PC-3 (cell line): ENCODE measurements around the gene UHMK1. TPM values are rescaled to one million over a fixed set of nuclear protein-coding genes. Genes with fewer than 3 reads are reported as not detected.

Experiments
- ATAC-seq: fragments of 200-7000 bp; cut with Tn5 transposase; 2 replicates; pipeline ENCODE4 v1.9.1; 2020; ENCODE audit warnings: mild to moderate bottlenecking, moderate library complexity
- BruUV-seq: library from RNA; stranded (reverse); fragments of 400-500 nt; replicated peaks from 2 replicates; lab custom pipeline; 2021; lab: Mats Ljungman, UMichigan
- CTCF ChIA-PET: fragments of 300-600 bp; sonication (Branson Sonifier 250); formaldehyde crosslinking; loops from one replicate; lab custom pipeline; 2022; ENCODE audit warnings: antibody characterized with exemption; lab: Charles Lee
- POLR2A ChIA-PET: fragments of 300-600 bp; sonication (Branson Sonifier 250); formaldehyde crosslinking; loops from one replicate; lab custom pipeline; 2022; ENCODE audit warnings: antibody characterized with exemption; ENCODE audit not compliant: unreplicated experiment; lab: Charles Lee
- DNase-seq: peaks from one replicate; pipeline ENCODE4 v3.0.0-alpha.2; 2015
- H2AFZ ChIP-seq: fragments of 300-600 bp; sonication (generic); 2 replicates; pipeline ENCODE4 v1.6.0; 2016; ENCODE audit warnings: antibody characterized with exemption, low read length
- H3F3A ChIP-seq: fragments of 300-600 bp; sonication (generic); one replicate; pipeline ENCODE4 v1.6.0; 2017; ENCODE audit warnings: antibody characterized with exemption, low read length, control low read depth, mild to moderate bottlenecking; ENCODE audit not compliant: unreplicated experiment
- H3K27ac ChIP-seq: fragments of 300-600 bp; sonication (generic); 2 replicates; pipeline ENCODE4 v1.5.1; 2016; ENCODE audit warnings: mild to moderate bottlenecking, low read length
- H3K27me3 ChIP-seq: fragments of 300-600 bp; sonication (generic); 2 replicates; pipeline ENCODE4 v1.6.1; 2016; ENCODE audit warnings: low read length, mixed read lengths
- H3K36me3 ChIP-seq: fragments of 300-600 bp; sonication (generic); 2 replicates; pipeline ENCODE4 v1.6.1; 2016; ENCODE audit warnings: low read depth, mixed run types, low read length, mixed read lengths
- H3K4me1 ChIP-seq: fragments of 300-600 bp; sonication (generic); 2 replicates; pipeline ENCODE4 v1.5.1; 2016; ENCODE audit warnings: low read length; ENCODE audit not compliant: insufficient read depth
- H3K4me2 ChIP-seq: fragments of 300-600 bp; sonication (generic); 2 replicates; pipeline ENCODE4 v1.6.0; 2016; ENCODE audit warnings: low read length
- H3K4me3 ChIP-seq: fragments of 300-600 bp; sonication (generic); 2 replicates; pipeline ENCODE4 v1.5.1; 2016; ENCODE audit warnings: mild to moderate bottlenecking, low read length, mixed read lengths
- H3K79me2 ChIP-seq: fragments of 300-600 bp; sonication (generic); 2 replicates; pipeline ENCODE4 v1.6.1; 2017; ENCODE audit warnings: low read length, mixed read lengths
- H3K9ac ChIP-seq: fragments of 300-600 bp; sonication (generic); 2 replicates; pipeline ENCODE4 v1.6.0; 2016; ENCODE audit warnings: mild to moderate bottlenecking, low read length
- H3K9me2 ChIP-seq: fragments of 300-600 bp; sonication (generic); replicated peaks from 2 replicates; pipeline ENCODE4 v1.6.1; 2016; ENCODE audit warnings: mixed run types, low read length, mixed read lengths
- H3K9me3 ChIP-seq: fragments of 300-600 bp; sonication (generic); 2 replicates; pipeline ENCODE4 v1.6.1; 2016; ENCODE audit warnings: low read length, mixed read lengths
- H4K20me1 ChIP-seq: fragments of 300-600 bp; sonication (generic); 2 replicates; pipeline ENCODE4 v1.6.1; 2016; ENCODE audit warnings: low read length, mixed read lengths
- EZH2 ChIP-seq: fragments of 300-600 bp; sonication (generic); IDR thresholded peaks from one replicate; pipeline ENCODE4 v1.6.1; 2017; ENCODE audit warnings: antibody characterized with exemption, mild to moderate bottlenecking, low read length; ENCODE audit not compliant: unreplicated experiment
- EZH2phosphoT487 ChIP-seq: fragments of 300-600 bp; sonication (generic); IDR thresholded peaks from 2 replicates; pipeline ENCODE4 v1.6.1; 2018; ENCODE audit warnings: mild to moderate bottlenecking, antibody characterized with exemption, low read length, borderline replicate concordance
- intact Hi-C: fragments of 100-400 bp; cut with micrococcal nuclease; formaldehyde crosslinking; loops from 2 replicates; pipeline ENCODE4 v1.9.0; 2023
- total RNA-seq: library from RNA; depleted of rRNA; stranded (reverse); fragments of >200 nt; gene quantifications from 2 replicates; pipeline ENCODE4 v1.2.3, GENCODE V29; 2014
- TF ChIP-seq, protein P1 (sequence below): fragments of 300-600 bp; sonication (generic); conservative IDR thresholded peaks from 2 replicates; pipeline ENCODE4 v1.5.1; 2017; ENCODE audit warnings: antibody characterized with exemption, low read depth, mild to moderate bottlenecking, low read length

The UHMK1 gene
- total RNA-seq, 1 experiment from 2014 or later = 69.4 TPM

DNA sequence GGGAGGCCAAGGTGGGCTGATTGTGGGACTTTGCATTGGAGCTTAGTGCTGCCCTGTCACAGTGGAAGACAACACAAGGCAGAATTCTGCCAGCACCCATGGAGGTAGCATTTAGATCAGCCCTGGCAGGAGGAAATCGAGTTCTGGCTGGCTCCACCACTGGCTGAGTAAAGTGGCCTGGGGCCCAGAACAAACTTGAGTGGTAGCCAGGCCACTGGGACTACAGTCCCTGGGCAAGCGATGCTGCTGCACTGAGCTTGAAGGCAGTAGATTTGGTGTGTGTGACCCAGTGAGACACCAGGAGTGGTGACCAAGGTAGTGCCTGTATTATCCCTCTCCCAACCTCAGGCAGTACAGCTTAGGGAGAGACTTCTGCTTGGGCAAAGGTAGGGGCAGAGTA, 22.5 kb upstream of the UHMK1 start:
- CTCF ChIA-PET = no interaction called here
- DNase-seq (no peak), ATAC-seq (no peak; the same call in 1 of the 2 replicates)
- no peak overlapping the region for H3K4me2 ChIP-seq
- BruUV-seq = no TSS peak
- H3K9ac ChIP-seq = no peak overlapping the region
- no peaks in the 10 kb centered on the region for H3K36me3 ChIP-seq
- POLR2A ChIA-PET = no interaction called here
- H2AFZ ChIP-seq = no peak overlapping the region
- no peak overlapping the region for H3K27ac ChIP-seq
- TF ChIP-seq EZH2phosphoT487 (no peak), EZH2 (no peak)
- TF ChIP-seq, protein P1, sequence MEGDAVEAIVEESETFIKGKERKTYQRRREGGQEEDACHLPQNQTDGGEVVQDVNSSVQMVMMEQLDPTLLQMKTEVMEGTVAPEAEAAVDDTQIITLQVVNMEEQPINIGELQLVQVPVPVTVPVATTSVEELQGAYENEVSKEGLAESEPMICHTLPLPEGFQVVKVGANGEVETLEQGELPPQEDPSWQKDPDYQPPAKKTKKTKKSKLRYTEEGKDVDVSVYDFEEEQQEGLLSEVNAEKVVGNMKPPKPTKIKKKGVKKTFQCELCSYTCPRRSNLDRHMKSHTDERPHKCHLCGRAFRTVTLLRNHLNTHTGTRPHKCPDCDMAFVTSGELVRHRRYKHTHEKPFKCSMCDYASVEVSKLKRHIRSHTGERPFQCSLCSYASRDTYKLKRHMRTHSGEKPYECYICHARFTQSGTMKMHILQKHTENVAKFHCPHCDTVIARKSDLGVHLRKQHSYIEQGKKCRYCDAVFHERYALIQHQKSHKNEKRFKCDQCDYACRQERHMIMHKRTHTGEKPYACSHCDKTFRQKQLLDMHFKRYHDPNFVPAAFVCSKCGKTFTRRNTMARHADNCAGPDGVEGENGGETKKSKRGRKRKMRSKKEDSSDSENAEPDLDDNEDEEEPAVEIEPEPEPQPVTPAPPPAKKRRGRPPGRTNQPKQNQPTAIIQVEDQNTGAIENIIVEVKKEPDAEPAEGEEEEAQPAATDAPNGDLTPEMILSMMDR = no peak
- H3K27me3 ChIP-seq = no peaks in the 10 kb centered on the region
- intact Hi-C loops = no loop called here
- H3K9me2 ChIP-seq = no peaks in the 10 kb centered on the region
- no peak overlapping the region for H3K4me3 ChIP-seq
- H4K20me1 ChIP-seq = no peaks in the 10 kb centered on the region
- no peaks in the 10 kb centered on the region for H3K4me1 ChIP-seq
- H3F3A ChIP-seq = no peaks in the 10 kb centered on the region
- H3K79me2 ChIP-seq = no peaks in the 10 kb centered on the region
- no peaks in the 10 kb centered on the region for H3K9me3 ChIP-seq

DNA sequence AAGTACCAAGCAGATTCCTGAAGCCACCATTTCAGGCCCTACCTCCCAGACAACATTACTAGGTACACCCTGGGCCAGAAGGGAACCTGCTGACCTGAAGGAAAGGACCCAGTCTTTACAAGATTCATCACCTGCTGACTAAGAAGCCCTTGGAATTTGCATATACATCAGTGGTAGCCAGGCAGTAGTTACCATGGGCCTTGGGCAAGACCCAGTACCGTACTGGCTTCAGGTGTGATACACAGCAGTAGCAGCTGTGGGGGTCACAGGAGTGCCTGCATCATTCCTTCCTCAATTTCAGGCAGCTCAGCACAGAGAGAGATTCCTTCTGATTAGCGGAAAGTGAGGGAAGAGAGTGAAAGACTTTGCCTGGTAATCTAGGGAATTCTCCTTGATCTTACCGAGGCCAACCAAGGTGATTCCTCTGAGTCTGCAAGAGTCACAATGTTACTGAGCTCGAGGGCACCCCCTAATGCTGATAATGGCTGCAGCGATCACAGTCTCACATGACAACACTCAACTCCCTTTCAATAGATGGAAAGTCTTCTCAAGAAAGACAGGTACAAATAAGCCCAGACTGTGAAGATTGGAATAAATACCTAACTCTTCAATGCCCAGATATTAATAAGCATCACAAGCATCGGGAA, 22.0 kb upstream of the UHMK1 start:
- Histone ChIP-seq H3K27ac (no peak overlapping the region), H3K79me2 (no peaks in the 10 kb centered on the region), H3K4me3 (no peak overlapping the region), H3K9me3 (no peaks in the 10 kb centered on the region), H3F3A (no peaks in the 10 kb centered on the region), H3K27me3 (no peaks in the 10 kb centered on the region), H3K4me2 (no peak overlapping the region), H4K20me1 (no peaks in the 10 kb centered on the region), H2AFZ (no peak overlapping the region), H3K9ac (no peak overlapping the region), H3K4me1 (no peaks in the 10 kb centered on the region), H3K36me3 (no peaks in the 10 kb centered on the region), H3K9me2 (no peaks in the 10 kb centered on the region)
- no peak for ATAC-seq
- TF ChIP-seq, protein P1 = no peak; the same call in 1 of the 2 replicates
- no peak for TF ChIP-seq EZH2phosphoT487
- TF ChIP-seq EZH2 = no peak
- ChIA-PET CTCF (no interaction called here), POLR2A (no interaction called here)
- no peak for DNase-seq
- intact Hi-C loops = no loop called here
- no TSS peak for BruUV-seq

DNA sequence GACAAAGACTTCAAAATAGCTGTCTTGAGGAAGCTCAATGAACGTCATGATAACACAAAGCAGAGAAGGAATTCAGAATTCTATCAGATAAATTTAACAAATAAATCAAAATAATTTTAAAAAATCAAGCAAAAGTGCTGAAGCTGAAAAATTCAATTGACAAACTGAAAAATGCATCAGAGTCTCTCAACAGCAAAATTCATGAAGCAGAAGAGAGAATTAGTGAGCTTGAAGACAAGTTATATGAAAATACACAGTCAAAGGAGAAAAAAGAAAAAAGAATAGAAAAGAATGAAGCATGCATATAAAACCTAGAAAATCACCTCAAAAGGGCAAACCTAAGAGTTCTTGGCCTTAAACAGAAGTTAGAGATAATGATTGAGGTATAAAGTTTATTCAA, 21.0 kb upstream of the UHMK1 start:
- H3K36me3 ChIP-seq = no peaks in the 10 kb centered on the region
- TF ChIP-seq EZH2phosphoT487 = no peak
- TF ChIP-seq, protein P1 = no peak
- no peak for TF ChIP-seq EZH2
- H3K4me1 ChIP-seq = no peaks in the 10 kb centered on the region
- no peaks in the 10 kb centered on the region for H3F3A ChIP-seq
- no peak for DNase-seq
- no peak for ATAC-seq
- ChIA-PET CTCF (no interaction called here), POLR2A (no interaction called here)
- no peak overlapping the region for H2AFZ ChIP-seq
- no peak overlapping the region for H3K4me3 ChIP-seq
- H3K9me3 ChIP-seq = no peaks in the 10 kb centered on the region
- no peak overlapping the region for H3K4me2 ChIP-seq
- H3K27ac ChIP-seq = no peak overlapping the region
- H4K20me1 ChIP-seq = no peaks in the 10 kb centered on the region
- no peaks in the 10 kb centered on the region for H3K9me2 ChIP-seq
- BruUV-seq = no TSS peak
- H3K9ac ChIP-seq = no peak overlapping the region
- intact Hi-C loops = no loop called here
- no peaks in the 10 kb centered on the region for H3K27me3 ChIP-seq
- H3K79me2 ChIP-seq = no peaks in the 10 kb centered on the region
